Subcutaneous adipose tissue (tissue), 4 donors: ENCODE measurements around the gene CCBE1. TPM values are rescaled to one million over a fixed set of nuclear protein-coding genes. Genes with fewer than 3 reads are reported as not detected.

Source experiments
- CTCF ChIP-seq: fragments of 450-650 bp; IDR thresholded peaks from one replicate; pipeline ENCODE4 v1.5.1; 2016; ENCODE audit warnings: low read depth, mild to moderate bottlenecking, control low read depth, antibody characterized with exemption, moderate library complexity
- total RNA-seq, 4 donors: library from RNA; depleted of rRNA; stranded (reverse); fragments of >200 nt; gene quantifications; one replicate each; pipeline ENCODE4 v1.1.0, GENCODE V29; 2016

The CCBE1 gene
- total RNA-seq, 4 donors from 2014 or later, result 2.6 to 12.4 (median 6.1) TPM

GRCh38 chr18:59414111-59414653 is 283.0 kb downstream of the CCBE1 start:
- TF ChIP-seq CTCF, result no peak

GRCh38 chr18:59402432-59403090 is 294.7 kb downstream of the CCBE1 start:
- TF ChIP-seq CTCF, result no peak

GRCh38 chr18:59400407-59400806 is 296.8 kb downstream of the CCBE1 start:
- TF ChIP-seq CTCF, result no peak

GRCh38 chr18:59395226-59396175 is 301.7 kb downstream of the CCBE1 start:
- no peak for TF ChIP-seq CTCF

- TF ChIP-seq CTCF, result no peak
Measured at GRCh38 chr18:59393381-59393780, 303.8 kb downstream of the CCBE1 start.

GRCh38 chr18:59388817-59389216 is 308.4 kb downstream of the CCBE1 start:
- no peak for TF ChIP-seq CTCF
